ENCODE data around the gene TRMT10B. TPM values are rescaled to one million over a fixed set of nuclear protein-coding genes. Genes with fewer than 3 reads are reported as not detected.

TRMT10B gene
- total and polyA plus RNA-seq, 12 donors, result 2.9 to 13.0 (median 8.9) TPM

GRCh38 chr9:37740631-37741328 lies 12.8 kb upstream of the TRMT10B start:
- Histone ChIP-seq H3K27ac (no peak overlapping the region), H3K27me3 (no peaks in the 10 kb centered on the region), H3K36me3 (replicated peaks in 1 of 2) (no peaks in the 10 kb centered on the region), H3K4me3 (no peak overlapping the region), H3K9me3 (replicated peaks in 1 of 3) (no peaks in the 10 kb centered on the region), H3K4me1 (replicated peaks in 1 of 2) (no peaks in the 10 kb centered on the region)
- intact Hi-C loops (cut with DNase I), result no loop called here
- TF ChIP-seq CTCF (IDR thresholded peaks at IDR 0.05), result no peak
- no peak for TF ChIP-seq POLR2A (IDR thresholded peaks at IDR 0.05)
- no peak for DNase-seq
- 72 to 83% (median 75%) methylated on average over 6 to 15 of the region's 15 CpGs for WGBS, 4 donors

DNA sequence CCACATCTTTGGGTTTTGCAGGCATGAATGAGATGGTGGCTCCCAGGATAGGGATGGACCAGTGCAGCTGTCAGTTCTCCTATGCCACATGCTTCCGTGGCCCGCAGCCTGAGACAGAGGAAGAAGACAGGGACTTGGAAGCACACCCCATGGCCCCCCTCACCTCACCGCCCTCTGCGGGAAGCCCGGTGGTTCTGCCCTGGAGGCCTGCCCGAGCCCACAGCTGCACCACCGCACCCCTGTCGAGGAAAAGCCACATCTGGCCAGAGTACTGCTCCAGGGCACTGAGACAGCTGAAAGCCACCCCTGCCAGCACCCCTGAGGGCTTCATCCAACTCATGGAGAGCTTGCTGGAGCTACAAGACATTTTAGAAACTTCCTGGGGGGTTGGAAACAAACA lies 7.6 kb upstream of the TRMT10B start:
- no peak for DNase-seq
- Histone ChIP-seq H3K9me3 (replicated peaks in 1 of 3) (no peaks in the 10 kb centered on the region), H3K27ac (no peak overlapping the region), H3K4me3 (no peak overlapping the region), H3K36me3 (replicated peaks in 1 of 2) (no peaks in the 10 kb centered on the region), H3K4me1 (replicated peaks in 1 of 2) (peaks cover 0 to 4% of the 10 kb centered on the region in 2 donors), H3K27me3 (no peaks in the 10 kb centered on the region)
- intact Hi-C loops (cut with DNase I), result loop anchor here in 1 of 2 donors (5.0 kb wide), 1 partner anchor 656 kb away; no protein-coding TSS in a partner anchor
- WGBS, 4 donors, result 84 to 100% (median 91%) methylated on average over 2 to 8 of the region's 8 CpGs
- TF ChIP-seq CTCF (IDR thresholded peaks at IDR 0.05), result no peak
- no peak for TF ChIP-seq POLR2A (IDR thresholded peaks at IDR 0.05)

GRCh38 chr9:37746448-37747270 lies 6.9 kb upstream of the TRMT10B start:
- Histone ChIP-seq H3K36me3 (replicated peaks in 1 of 2) (no peaks in the 10 kb centered on the region), H3K27ac (peak overlapping the region in 2 of 5 donors; percentile 13 to 41), H3K27me3 (no peaks in the 10 kb centered on the region), H3K9me3 (replicated peaks in 1 of 3) (no peaks in the 10 kb centered on the region), H3K4me1 (replicated peaks in 1 of 2) (peaks cover 0 to 4% of the 10 kb centered on the region in 2 donors), H3K4me3 (no peak overlapping the region)
- TF ChIP-seq POLR2A (IDR thresholded peaks at IDR 0.05) (no peak), CTCF (IDR thresholded peaks at IDR 0.05) (no peak)
- intact Hi-C loops (cut with DNase I), result loop anchor here in 1 of 2 donors (5.0 kb wide), 1 partner anchor 656 kb away; no protein-coding TSS in a partner anchor
- DNase-seq, result peak in 2 of 7 donors; percentile 19 to 43
- 71 to 77% (median 77%) methylated on average over 10 to 24 of the region's 24 CpGs for WGBS, 4 donors

DNA sequence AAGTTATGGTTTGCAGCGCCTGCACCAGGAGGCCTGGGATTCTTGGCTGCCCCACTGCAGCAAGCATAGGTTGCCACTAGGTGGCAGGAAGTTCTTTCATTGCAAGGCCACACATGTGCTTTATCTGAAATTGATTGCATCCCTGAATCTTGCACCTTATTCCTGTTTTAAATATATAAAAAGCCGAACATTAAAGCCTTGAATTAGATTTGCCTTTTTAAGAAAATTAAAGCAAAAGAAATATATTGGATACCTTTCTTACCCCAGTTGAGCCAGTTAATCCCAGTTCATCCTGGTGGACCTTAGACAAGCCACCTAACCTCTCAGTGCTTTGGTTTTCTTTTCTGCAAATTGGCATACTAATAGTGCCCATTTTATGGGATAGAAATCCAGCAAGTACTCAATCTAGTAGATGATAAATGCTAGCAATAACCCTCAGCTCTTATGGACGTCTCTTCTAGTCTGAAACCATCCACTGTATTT lies 6.3 kb upstream of the TRMT10B start:
- H3K4me1 ChIP-seq (replicated peaks in 1 of 2), result peaks cover 0 to 4% of the 10 kb centered on the region in 2 donors
- no peak overlapping the region for H3K4me3 ChIP-seq
- H3K27me3 ChIP-seq, result no peaks in the 10 kb centered on the region
- intact Hi-C loops (cut with DNase I), result loop anchor here in 1 of 2 donors (5.0 kb wide), 1 partner anchor 655 kb away; no protein-coding TSS in a partner anchor
- WGBS, 4 donors, result 21 to 31% (median 29%) methylated on average over 3 of the region's 3 CpGs
- H3K36me3 ChIP-seq (replicated peaks in 1 of 2), result no peaks in the 10 kb centered on the region
- H3K27ac ChIP-seq, result peak overlapping the region in 1 of 5 donors; percentile 41
- TF ChIP-seq CTCF (IDR thresholded peaks at IDR 0.05) (peak; percentile 73 to 94 (median 85)), POLR2A (IDR thresholded peaks at IDR 0.05) (no peak)
- peak; percentile 65 to 84 (median 75) for DNase-seq
- no peaks in the 10 kb centered on the region for H3K9me3 ChIP-seq (replicated peaks in 1 of 3)
